8988T (cell line): ENCODE results near the gene CERS1.
"Not testable (repeated sequence)": the region's sequence is repeated elsewhere in the genome, so short reads cannot be mapped to it uniquely, and the experiment has no call there.

Source experiments
- DNase-seq: peaks from one replicate; pipeline ENCODE4 v3.0.0; 2011

CERS1 gene

GRCh38 chr19:18919086-18919899, 23.3 kb upstream of the CERS1 start, which contains the start of the genes COPE and DDX49:
TSS of gene COPE (minus strand) at chr19:18919387. CDS start at chr19:18919348, 39 bp downstream.
TSS of gene DDX49 (plus strand) at chr19:18919715. CDS start at chr19:18919742, 27 bp downstream.
- DNase-seq = peak; percentile 93

DNA sequence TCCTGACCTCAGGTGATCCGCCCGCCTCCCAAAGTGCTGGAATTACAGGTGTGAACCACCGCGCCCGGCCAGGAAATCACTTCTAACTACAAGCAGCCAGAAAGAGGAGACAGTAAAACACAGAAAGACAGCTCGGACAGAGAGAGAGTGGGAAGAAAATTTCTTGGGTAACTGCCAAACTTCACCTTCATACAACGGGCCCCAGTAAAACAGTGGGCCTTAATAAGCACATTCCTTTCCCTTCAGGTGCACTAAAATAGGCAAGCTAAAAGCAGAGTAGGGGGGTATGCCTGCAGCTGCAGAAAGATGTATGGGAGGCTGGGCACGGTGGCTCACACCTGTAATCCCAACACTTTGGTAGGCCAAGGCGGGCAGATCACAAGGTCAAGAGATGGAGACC, 21.6 kb upstream of the CERS1 start:
- not testable (repeated sequence) for DNase-seq

DNA sequence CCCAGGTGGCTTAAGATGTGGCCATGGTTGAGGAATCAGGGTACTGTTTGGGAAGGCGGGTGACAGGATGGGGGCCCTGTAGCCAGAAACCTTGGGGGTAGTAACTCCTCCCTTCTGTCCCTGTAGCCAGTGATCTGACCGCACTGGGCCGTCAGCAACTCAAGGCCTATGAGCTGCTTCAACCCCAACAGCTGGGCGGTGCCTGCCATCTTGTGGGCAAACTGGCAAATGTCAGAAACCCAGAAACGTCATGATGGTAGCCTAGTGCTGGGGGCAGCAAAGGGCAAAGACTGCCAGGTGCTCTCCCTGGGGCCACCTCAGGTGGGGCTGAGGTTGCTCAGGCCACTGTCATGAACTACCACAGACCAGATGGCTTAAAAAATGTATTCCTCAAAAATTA, 19.7 kb upstream of the CERS1 start:
- peak; percentile 85 for DNase-seq

DNA sequence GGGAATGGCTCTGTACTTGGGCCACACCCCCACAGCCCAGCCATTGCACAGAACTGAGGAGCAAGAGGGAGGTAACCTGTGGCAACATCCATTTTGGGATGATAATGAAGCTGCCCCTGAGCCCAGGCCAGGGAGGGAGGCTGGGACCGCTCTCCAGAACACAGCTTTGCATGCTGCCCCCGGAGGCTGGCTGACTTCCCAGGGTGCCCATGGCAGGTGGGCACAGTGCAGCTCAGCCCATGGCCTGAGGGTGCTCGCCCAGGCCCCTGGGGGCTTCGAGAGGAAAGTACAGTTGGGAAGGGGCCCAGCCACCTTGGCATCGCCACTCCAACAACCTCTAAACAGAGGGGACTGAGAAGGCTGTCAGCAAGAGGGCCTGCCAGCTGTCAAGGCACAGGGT, 17.5 kb upstream of the CERS1 start:
- no peak for DNase-seq

DNA sequence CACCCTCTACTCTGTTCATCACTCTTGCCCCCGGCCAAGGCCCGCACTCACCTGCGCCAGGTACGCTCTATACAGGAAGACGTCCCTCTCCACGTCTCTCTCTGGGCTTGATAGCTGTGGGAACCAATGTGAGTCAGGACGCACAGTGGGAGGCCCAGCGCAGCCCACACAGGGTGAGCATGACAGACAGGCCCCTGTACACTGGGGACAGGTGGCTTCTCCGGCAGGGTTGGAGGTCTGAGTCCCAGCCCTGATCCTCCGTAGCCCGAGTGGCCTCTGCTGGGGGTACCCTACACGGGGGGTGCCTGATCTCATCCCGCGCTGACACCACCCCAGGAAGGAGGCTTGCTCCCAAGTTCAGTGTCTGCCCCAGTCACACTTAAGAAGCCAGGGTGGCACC, 17.0 kb upstream of the CERS1 start:
- no peak for DNase-seq

GRCh38 chr19:18910801-18911436, 15.0 kb upstream of the CERS1 start:
- DNase-seq = no peak

- DNase-seq = no peak
Measured at GRCh38 chr19:18910010-18910409, 14.1 kb upstream of the CERS1 start.

DNA sequence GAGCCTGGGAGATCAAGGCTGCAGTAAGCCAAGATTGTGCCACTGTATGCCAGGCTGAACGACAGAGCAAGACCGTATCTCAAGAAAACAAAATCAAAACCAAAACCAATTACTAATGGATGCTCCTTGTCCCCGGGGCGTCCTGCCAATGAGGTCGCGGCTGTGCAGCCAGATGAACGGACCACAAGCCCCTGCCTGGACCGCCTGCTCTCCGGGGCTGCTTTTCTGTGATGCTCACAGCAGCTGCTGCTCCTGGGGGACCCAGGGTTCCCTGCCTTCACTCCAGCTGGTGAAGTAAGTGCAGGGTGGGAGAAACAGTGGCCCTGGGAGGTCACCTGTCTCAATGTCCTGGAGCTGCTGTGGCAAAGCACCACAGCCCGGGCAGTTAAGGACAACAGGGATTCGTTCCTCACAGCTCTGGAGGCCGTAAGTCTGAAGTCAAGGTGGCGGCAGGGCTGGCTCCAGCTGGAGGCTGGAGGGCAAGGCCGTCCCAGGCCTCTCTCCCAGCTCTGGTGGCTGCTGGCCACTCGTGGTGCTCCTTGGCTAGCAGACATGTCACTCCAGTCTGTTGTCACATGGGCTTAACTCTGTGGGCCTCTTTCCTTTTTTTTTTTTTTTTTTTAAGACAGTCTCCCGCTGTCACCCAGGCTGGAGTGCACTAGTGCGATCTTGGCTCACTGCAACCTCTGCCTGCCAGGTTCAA, 13.1 kb upstream of the CERS1 start:
- no peak for DNase-seq

- DNase-seq = no peak
Measured at GRCh38 chr19:18906605-18907519, 10.9 kb upstream of the CERS1 start.

- DNase-seq = no peak
Measured at GRCh38 chr19:18905513-18906236, 9.7 kb upstream of the CERS1 start.

- no peak for DNase-seq
Measured at GRCh38 chr19:18905058-18905456, 9.1 kb upstream of the CERS1 start.

DNA sequence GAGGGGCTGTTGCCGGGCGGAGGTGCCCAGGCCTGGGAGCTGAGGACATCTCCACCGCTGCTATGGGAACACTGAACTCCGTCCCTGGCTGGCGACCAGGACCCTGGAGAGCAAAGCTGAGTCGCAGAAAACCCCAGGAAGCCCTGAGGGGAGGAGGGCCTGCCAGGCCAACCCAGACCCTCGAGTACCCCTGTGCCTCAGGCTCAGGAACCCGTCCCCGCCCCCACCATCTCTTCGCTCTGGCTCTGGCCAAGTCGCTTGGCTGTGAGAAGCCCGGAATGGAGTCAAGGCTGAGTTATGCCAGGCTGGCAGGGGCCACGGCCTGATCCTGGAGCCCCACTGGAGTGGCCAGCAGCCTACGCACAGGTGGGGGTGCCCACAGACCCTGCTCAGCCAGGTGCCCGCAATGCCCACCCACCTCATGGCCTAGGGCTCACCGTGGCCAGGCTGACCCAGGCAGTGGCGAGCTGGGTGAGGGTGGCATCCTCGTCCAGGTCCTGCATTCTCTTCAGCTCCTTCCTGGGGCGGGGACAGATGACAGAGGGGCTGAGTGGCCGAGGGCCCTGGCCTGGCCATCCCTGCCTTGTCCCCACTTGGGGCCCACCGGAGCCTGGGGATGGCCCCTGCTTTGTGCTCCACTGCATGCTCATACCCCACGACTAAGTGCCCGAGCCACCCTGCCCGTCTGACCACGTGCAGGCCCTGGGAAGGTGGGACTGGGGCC, 8.5 kb upstream of the CERS1 start:
- DNase-seq = no peak

- no peak for DNase-seq
Measured at GRCh38 chr19:18903156-18904037, 7.4 kb upstream of the CERS1 start.

DNA sequence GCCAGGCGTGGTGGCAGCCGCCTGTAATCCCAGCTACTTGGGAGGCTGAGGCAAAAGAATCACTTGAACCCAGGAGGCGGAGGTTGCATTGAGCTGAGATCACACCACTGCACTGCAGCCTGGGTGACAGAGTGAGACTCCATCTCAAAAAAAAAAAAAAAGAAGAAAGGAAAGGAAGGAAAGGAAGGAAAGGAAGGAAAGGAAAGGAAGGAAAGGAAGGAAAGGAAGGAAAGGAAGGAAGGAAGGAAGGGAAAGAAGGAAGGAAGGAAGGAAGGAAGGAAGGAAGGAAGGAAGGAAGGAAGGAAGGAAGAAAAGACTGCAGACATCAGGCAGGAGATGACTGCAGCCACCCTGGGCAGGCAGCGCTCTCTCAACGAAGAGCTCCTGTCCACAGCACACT, 6.6 kb upstream of the CERS1 start:
- not testable (repeated sequence) for DNase-seq

- DNase-seq = no peak
Measured at GRCh38 chr19:18901491-18901890, 5.5 kb upstream of the CERS1 start.

- DNase-seq = no peak
Measured at GRCh38 chr19:18900700-18901481, 4.9 kb upstream of the CERS1 start.

- DNase-seq = no peak
Measured at GRCh38 chr19:18899624-18900560, 3.9 kb upstream of the CERS1 start.
